DOHH2 (cell line): ENCODE data around the gene CHRNB2.
A peak's percentile ranks its signal among the peaks of the same experiment; 100 is the strongest.

Source experiments
- H3F3A ChIP-seq: fragments of 200-600 bp; sonication (generic), shearing (Covaris generic); 2 replicates; pipeline ENCODE4 v1.6.0; 2016; ENCODE audit warnings: antibody characterized with exemption, mild to moderate bottlenecking; ENCODE audit not compliant: control insufficient read depth, insufficient read depth
- H3K27ac ChIP-seq: fragments of 200-600 bp; sonication (generic); 2 replicates; pipeline ENCODE4 v1.5.1; 2014; ENCODE audit warnings: low read depth, mild to moderate bottlenecking, low read length, moderate library complexity
- H3K27me3 ChIP-seq: fragments of 200-600 bp; sonication (generic); 2 replicates; pipeline ENCODE4 v1.6.1; 2014; ENCODE audit warnings: mild to moderate bottlenecking, low read length, mixed read lengths; ENCODE audit not compliant: control insufficient read depth
- H3K36me3 ChIP-seq: fragments of 200-600 bp; sonication (generic); 2 replicates; pipeline ENCODE4 v1.6.1; 2014; ENCODE audit warnings: mild to moderate bottlenecking, low read length, moderate library complexity, mixed read lengths; ENCODE audit not compliant: control insufficient read depth
- H3K4me1 ChIP-seq: fragments of 200-600 bp; sonication (generic); 2 replicates; pipeline ENCODE4 v1.6.1; 2014; ENCODE audit warnings: mild to moderate bottlenecking, low read length, mixed read lengths; ENCODE audit not compliant: control insufficient read depth
- H3K4me2 ChIP-seq: fragments of 200-600 bp; sonication (generic); 2 replicates; pipeline ENCODE4 v1.6.0; 2014; ENCODE audit warnings: mild to moderate bottlenecking, low read length, moderate library complexity
- H3K4me3 ChIP-seq: fragments of 200-600 bp; sonication (generic); 2 replicates; pipeline ENCODE4 v1.5.1; 2014; ENCODE audit warnings: mild to moderate bottlenecking, low read length, mixed read lengths
- H3K79me2 ChIP-seq: fragments of 200-600 bp; sonication (generic); 2 replicates; pipeline ENCODE4 v1.6.1; 2014; ENCODE audit warnings: mild to moderate bottlenecking, low read length, mixed read lengths; ENCODE audit not compliant: control insufficient read depth
- H3K9me2 ChIP-seq: fragments of 200-600 bp; sonication (generic); replicated peaks from 2 replicates; pipeline ENCODE4 v1.6.1; 2014; ENCODE audit warnings: mild to moderate bottlenecking, low read length, mixed read lengths; ENCODE audit not compliant: control insufficient read depth
- H3K9me3 ChIP-seq: fragments of 200-600 bp; sonication (generic); 2 replicates; pipeline ENCODE4 v1.6.1; 2014; ENCODE audit warnings: antibody characterized with exemption, low read length, mixed read lengths; ENCODE audit not compliant: control insufficient read depth, insufficient read depth
- H4K20me1 ChIP-seq: fragments of 200-600 bp; sonication (generic); 2 replicates; pipeline ENCODE4 v1.6.0; 2014; ENCODE audit warnings: low read depth, mild to moderate bottlenecking, antibody characterized with exemption, low read length, moderate library complexity; ENCODE audit not compliant: control insufficient read depth, insufficient read depth
- CTCF ChIP-seq: fragments of 200-600 bp; sonication (generic); IDR thresholded peaks from one replicate; pipeline ENCODE4 v1.5.1; 2014; ENCODE audit warnings: antibody characterized with exemption, mild to moderate bottlenecking, low read depth, low read length; ENCODE audit not compliant: poor library complexity, severe bottlenecking
- EZH2phosphoT487 ChIP-seq: fragments of 200-600 bp; sonication (generic); IDR thresholded peaks from 2 replicates; pipeline ENCODE4 v1.6.1; 2017; ENCODE audit warnings: borderline replicate concordance, mild to moderate bottlenecking, antibody characterized with exemption, low read length, moderate library complexity, mixed read lengths

Gene CHRNB2

GRCh38 chr1:154581766-154582165 lies 14.2 kb downstream of the CHRNB2 start:
- 0 out of 2 replicates have a peak, but pooled peaks cover 5% of the 10 kb centered on the region for H3F3A ChIP-seq
- 0 out of 2 replicates have a peak, but pooled peaks cover 3% of the 10 kb centered on the region for H4K20me1 ChIP-seq
- peaks cover 100% of the 10 kb centered on the region for H3K36me3 ChIP-seq
- H3K79me2 ChIP-seq: no peaks in the 10 kb centered on the region
- H3K27me3 ChIP-seq: no peaks in the 10 kb centered on the region
- no peaks in the 10 kb centered on the region for H3K9me3 ChIP-seq
- no peak overlapping the region for H3K27ac ChIP-seq
- TF ChIP-seq EZH2phosphoT487 (no peak), CTCF (no peak)
- H3K4me3 ChIP-seq: no peak overlapping the region
- H3K4me2 ChIP-seq: no peak overlapping the region
- H3K9me2 ChIP-seq: no peaks in the 10 kb centered on the region
- peaks cover 57% of the 10 kb centered on the region for H3K4me1 ChIP-seq

GRCh38 chr1:154582885-154583284 lies 15.3 kb downstream of the CHRNB2 start:
- H3K4me3 ChIP-seq: no peak overlapping the region

GRCh38 chr1:154583773-154584172 lies 16.2 kb downstream of the CHRNB2 start:
- Histone ChIP-seq H3K27me3 (no peaks in the 10 kb centered on the region), H3K4me1 (peaks cover 36% of the 10 kb centered on the region), H3F3A (0 out of 2 replicates have a peak, but pooled peaks cover 5% of the 10 kb centered on the region), H3K79me2 (no peaks in the 10 kb centered on the region), H3K9me3 (no peaks in the 10 kb centered on the region), H3K4me3 (no peak overlapping the region), H3K36me3 (peaks cover 100% of the 10 kb centered on the region), H4K20me1 (0 out of 2 replicates have a peak, but pooled peaks cover 3% of the 10 kb centered on the region), H3K9me2 (no peaks in the 10 kb centered on the region), H3K27ac (peak overlapping the region; percentile 54), H3K4me2 (no peak overlapping the region)
- TF ChIP-seq EZH2phosphoT487 (no peak), CTCF (no peak)

More at GRCh38 chr1:154582885-154583284, 15.3 kb downstream of the CHRNB2 start:
- Histone ChIP-seq H3K36me3 (peaks cover 100% of the 10 kb centered on the region), H3K9me2 (no peaks in the 10 kb centered on the region), H3K4me1 (peaks cover 45% of the 10 kb centered on the region), H3K27me3 (no peaks in the 10 kb centered on the region), H3K9me3 (no peaks in the 10 kb centered on the region), H3F3A (0 out of 2 replicates have a peak, but pooled peaks cover 5% of the 10 kb centered on the region), H3K79me2 (no peaks in the 10 kb centered on the region), H3K27ac (no peak overlapping the region), H3K4me2 (no peak overlapping the region), H4K20me1 (0 out of 2 replicates have a peak, but pooled peaks cover 3% of the 10 kb centered on the region)
- TF ChIP-seq EZH2phosphoT487: no peak
- TF ChIP-seq CTCF: no peak
